ENCODE results near the gene PRKAG2. TPM values are rescaled to one million over a fixed set of nuclear protein-coding genes. Genes with fewer than 3 reads are reported as not detected.

PRKAG2 gene
- total RNA-seq, 1 experiment from 2014 or later, result 73.9 TPM

DNA sequence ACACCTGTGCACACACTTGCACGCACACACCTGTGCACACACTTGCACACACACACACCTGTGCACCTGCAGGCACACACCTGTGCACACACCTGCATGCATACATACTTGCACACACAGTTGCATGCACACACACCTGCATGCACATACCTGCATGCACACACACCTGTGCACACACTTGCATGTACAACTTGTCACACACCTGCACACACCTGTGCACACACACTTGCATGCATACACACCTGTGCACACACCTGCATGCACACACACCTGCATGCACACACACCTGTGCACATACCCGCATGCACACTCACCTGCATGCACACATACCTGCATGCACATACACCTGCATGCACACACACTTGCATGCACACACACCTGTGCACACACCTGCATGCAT lies 207.2 kb downstream of the PRKAG2 start:
- H3K4me3 Mint-ChIP-seq (ENCODE audit: unreplicated experiment), result no peak overlapping the region
- H3K36me3 Mint-ChIP-seq (ENCODE audit: insufficient read depth, unreplicated experiment), result peaks cover 10% of the 10 kb centered on the region
- CTCF ChIA-PET, result interaction anchor here (0.6 to 1.5 kb wide), 3 partner anchors 14 to 97 kb away, joined by 3 to 4 read pairs (median 3); no protein-coding TSS in a partner anchor
- H3K27me3 Mint-ChIP-seq (ENCODE audit: insufficient read depth, unreplicated experiment), result no peaks in the 10 kb centered on the region
- TF ChIP-seq, protein P1, sequence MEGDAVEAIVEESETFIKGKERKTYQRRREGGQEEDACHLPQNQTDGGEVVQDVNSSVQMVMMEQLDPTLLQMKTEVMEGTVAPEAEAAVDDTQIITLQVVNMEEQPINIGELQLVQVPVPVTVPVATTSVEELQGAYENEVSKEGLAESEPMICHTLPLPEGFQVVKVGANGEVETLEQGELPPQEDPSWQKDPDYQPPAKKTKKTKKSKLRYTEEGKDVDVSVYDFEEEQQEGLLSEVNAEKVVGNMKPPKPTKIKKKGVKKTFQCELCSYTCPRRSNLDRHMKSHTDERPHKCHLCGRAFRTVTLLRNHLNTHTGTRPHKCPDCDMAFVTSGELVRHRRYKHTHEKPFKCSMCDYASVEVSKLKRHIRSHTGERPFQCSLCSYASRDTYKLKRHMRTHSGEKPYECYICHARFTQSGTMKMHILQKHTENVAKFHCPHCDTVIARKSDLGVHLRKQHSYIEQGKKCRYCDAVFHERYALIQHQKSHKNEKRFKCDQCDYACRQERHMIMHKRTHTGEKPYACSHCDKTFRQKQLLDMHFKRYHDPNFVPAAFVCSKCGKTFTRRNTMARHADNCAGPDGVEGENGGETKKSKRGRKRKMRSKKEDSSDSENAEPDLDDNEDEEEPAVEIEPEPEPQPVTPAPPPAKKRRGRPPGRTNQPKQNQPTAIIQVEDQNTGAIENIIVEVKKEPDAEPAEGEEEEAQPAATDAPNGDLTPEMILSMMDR (IDR thresholded peaks at IDR 0.05; ENCODE audit: unreplicated experiment), result no peak
- intact Hi-C loops (cut with micrococcal nuclease), result no loop called here
- POLR2A ChIA-PET, result interaction anchor here (1.4 to 2.3 kb wide), 3 partner anchors 12 to 37 kb away, joined by 4 to 10 read pairs (median 7); no protein-coding TSS in a partner anchor
- H3K27ac Mint-ChIP-seq (ENCODE audit: low read depth, unreplicated experiment), result no peak overlapping the region
- BruUV-seq (replicated peaks), result no TSS peak
- DNase-seq (ENCODE audit: unreplicated experiment), result no peak
- H3K4me1 Mint-ChIP-seq (ENCODE audit: insufficient read depth, unreplicated experiment), result peaks cover 28% of the 10 kb centered on the region
- H3K9me3 Mint-ChIP-seq (ENCODE audit: unreplicated experiment), result peaks cover 8% of the 10 kb centered on the region

DNA sequence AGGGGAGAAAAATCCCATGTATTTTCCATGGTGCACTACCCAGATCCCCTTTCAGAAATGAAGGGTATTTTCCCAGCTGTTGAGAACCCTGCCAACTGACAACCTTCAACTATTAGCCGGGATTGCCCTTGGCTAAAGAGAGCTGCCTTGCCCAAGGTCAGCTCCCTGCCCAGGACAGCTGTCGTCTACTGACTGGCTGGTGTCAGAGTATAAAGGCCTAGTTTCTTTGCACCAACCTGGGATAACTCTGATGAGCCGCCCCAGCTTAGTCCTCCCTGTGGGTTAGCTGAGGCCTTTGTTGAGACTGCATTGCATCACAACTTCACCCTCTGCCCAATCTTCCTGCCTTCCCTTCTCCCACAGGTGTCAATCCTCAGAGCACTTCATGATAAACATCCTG lies 210.0 kb downstream of the PRKAG2 start:
- ChIA-PET POLR2A (interaction anchor here (1.8 to 4.6 kb wide), 3 partner anchors 14 to 22 kb away, joined by 4 to 27 read pairs (median 4); no protein-coding TSS in a partner anchor), CTCF (interaction anchor here (0.8 to 1.8 kb wide), 4 partner anchors 13 to 34 kb away, joined by 3 to 7 read pairs (median 4); no protein-coding TSS in a partner anchor)
- Mint-ChIP-seq H3K27ac (ENCODE audit: low read depth, unreplicated experiment) (peak overlapping the region; percentile 16), H3K27me3 (ENCODE audit: insufficient read depth, unreplicated experiment) (no peaks in the 10 kb centered on the region), H3K36me3 (ENCODE audit: insufficient read depth, unreplicated experiment) (peaks cover 10% of the 10 kb centered on the region), H3K4me1 (ENCODE audit: insufficient read depth, unreplicated experiment) (peaks cover 22% of the 10 kb centered on the region), H3K4me3 (ENCODE audit: unreplicated experiment) (no peak overlapping the region), H3K9me3 (ENCODE audit: unreplicated experiment) (peaks cover 8% of the 10 kb centered on the region)
- DNase-seq (ENCODE audit: unreplicated experiment), result no peak
- TF ChIP-seq, protein P1 (IDR thresholded peaks at IDR 0.05; ENCODE audit: unreplicated experiment), result no peak
- no TSS peak for BruUV-seq (replicated peaks)
- intact Hi-C loops (cut with micrococcal nuclease), result no loop called here

DNA sequence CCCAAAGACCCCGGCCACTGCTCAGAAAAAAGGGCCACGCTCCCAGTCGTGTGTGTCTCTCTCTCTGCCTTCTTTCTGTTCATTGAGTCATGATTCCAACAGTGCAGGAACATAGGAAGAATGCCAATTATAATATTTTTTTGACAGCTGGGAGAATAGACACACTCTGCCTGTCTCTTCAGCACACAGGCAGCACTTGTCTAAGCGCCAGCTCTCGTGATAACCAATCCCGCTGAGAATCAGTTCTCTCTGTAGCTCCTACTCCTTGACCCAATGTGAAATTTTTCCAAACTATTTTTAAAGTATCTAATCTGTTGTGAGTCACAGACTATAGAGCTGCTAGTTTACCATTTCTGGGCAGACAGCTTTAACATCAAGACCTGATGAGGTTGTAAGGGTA lies 211.5 kb downstream of the PRKAG2 start:
- DNase-seq (ENCODE audit: unreplicated experiment), result peak; percentile 67
- Mint-ChIP-seq H3K27me3 (ENCODE audit: insufficient read depth, unreplicated experiment) (no peaks in the 10 kb centered on the region), H3K27ac (ENCODE audit: low read depth, unreplicated experiment) (peak overlapping the region; percentile 59), H3K4me3 (ENCODE audit: unreplicated experiment) (no peak overlapping the region), H3K9me3 (ENCODE audit: unreplicated experiment) (peaks cover 8% of the 10 kb centered on the region), H3K4me1 (ENCODE audit: insufficient read depth, unreplicated experiment) (peaks cover 12% of the 10 kb centered on the region), H3K36me3 (ENCODE audit: insufficient read depth, unreplicated experiment) (peaks cover 7% of the 10 kb centered on the region)
- TF ChIP-seq, protein P1 (IDR thresholded peaks at IDR 0.05; ENCODE audit: unreplicated experiment), result no peak
- POLR2A ChIA-PET, result interaction anchor here (0.8 to 4.6 kb wide), 9 partner anchors 8 to 65 kb away, joined by 3 to 27 read pairs (median 4); no protein-coding TSS in a partner anchor
- BruUV-seq (replicated peaks), result no TSS peak
- CTCF ChIA-PET, result interaction anchor here (0.6 to 1.4 kb wide), 4 partner anchors 12 to 80 kb away, joined by 3 to 5 read pairs (median 4); no protein-coding TSS in a partner anchor
- intact Hi-C loops (cut with micrococcal nuclease), result no loop called here

DNA sequence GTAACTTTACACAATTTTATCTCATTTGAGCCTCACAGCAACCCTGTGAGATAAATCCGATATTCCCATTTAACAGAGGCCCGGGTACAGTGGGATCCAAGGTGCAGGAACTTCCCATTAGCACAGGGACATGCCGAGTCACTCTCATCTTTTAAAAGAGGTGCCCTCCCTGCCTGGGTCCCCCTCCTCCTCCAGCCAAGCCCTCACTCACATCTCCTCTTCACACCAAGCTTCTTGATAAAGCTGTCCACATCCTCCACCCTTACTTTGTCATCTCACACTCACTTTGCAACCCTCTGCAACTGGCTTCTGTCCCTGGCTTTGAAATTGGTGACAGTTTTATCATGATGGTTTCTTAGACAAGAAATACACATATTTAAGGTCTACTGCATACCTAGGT lies 212.6 kb downstream of the PRKAG2 start:
- Mint-ChIP-seq H3K9me3 (ENCODE audit: unreplicated experiment) (peaks cover 7% of the 10 kb centered on the region), H3K27me3 (ENCODE audit: insufficient read depth, unreplicated experiment) (no peaks in the 10 kb centered on the region), H3K27ac (ENCODE audit: low read depth, unreplicated experiment) (no peak overlapping the region), H3K36me3 (ENCODE audit: insufficient read depth, unreplicated experiment) (peaks cover 4% of the 10 kb centered on the region), H3K4me1 (ENCODE audit: insufficient read depth, unreplicated experiment) (peaks cover 12% of the 10 kb centered on the region), H3K4me3 (ENCODE audit: unreplicated experiment) (no peak overlapping the region)
- no peak for DNase-seq (ENCODE audit: unreplicated experiment)
- BruUV-seq (replicated peaks), result no TSS peak
- CTCF ChIA-PET, result interaction anchor here (0.6 to 1.4 kb wide), 4 partner anchors 9 to 269 kb away, joined by 3 to 4 read pairs (median 3); no protein-coding TSS in a partner anchor
- intact Hi-C loops (cut with micrococcal nuclease), result no loop called here
- POLR2A ChIA-PET, result interaction anchor here (0.6 to 4.6 kb wide), 6 partner anchors 12 to 1823 kb away, joined by 3 to 27 read pairs (median 4); no protein-coding TSS in a partner anchor
- TF ChIP-seq, protein P1 (IDR thresholded peaks at IDR 0.05; ENCODE audit: unreplicated experiment), result no peak
